ENCODE data around the gene CASP6. TPM values are rescaled to one million over a fixed set of nuclear protein-coding genes. Genes with fewer than 3 reads are reported as not detected.

The CASP6 gene
- total and polyA plus RNA-seq, 2 donors (not counting 1 experiment from before 2014, with no cell fraction given), result 7.7 to 11.6 TPM

- peaks cover 0 to 13% (median 0%) of the 10 kb centered on the region in 3 donors for H3K9me3 ChIP-seq (ENCODE audit: control extremely low read depth in 1 of 3, control insufficient read depth in 2 of 3, insufficient read depth in 1 of 3, low read length in 2 of 3)
- H3K9ac ChIP-seq (ENCODE audit: low read length), result no peak overlapping the region
- no peak overlapping the region for H2AFZ ChIP-seq (ENCODE audit: insufficient read depth, low read depth, low read length, poor library complexity, severe bottlenecking)
- ChIA-PET CTCF (no interaction called here), POLR2A (no interaction called here)
- Mint-ChIP-seq H3K27me3 (no peaks in the 10 kb centered on the region), H3K4me3 (no peak overlapping the region), H3K4me1 (no peaks in the 10 kb centered on the region), H3K9me3 (ENCODE audit: insufficient read depth) (no peaks in the 10 kb centered on the region), H3K27ac (no peak overlapping the region)
- H3K4me2 ChIP-seq (replicated peaks; ENCODE audit: low read depth, low read length, poor library complexity, severe bottlenecking), result no peak overlapping the region
- H4K20me1 ChIP-seq (ENCODE audit: control insufficient read depth, insufficient read depth, low read length, poor library complexity, severe bottlenecking), result peaks cover 11% of the 10 kb centered on the region
- ATAC-seq (ENCODE audit: low read depth), result no peak
- H3K79me2 ChIP-seq (ENCODE audit: control insufficient read depth, insufficient read depth, low read length), result peaks cover 12% of the 10 kb centered on the region
- no peak for DNase-seq
- no peaks in the 10 kb centered on the region for H3K27me3 ChIP-seq (replicated peaks in 1 of 4; ENCODE audit: control extremely low read depth in 1 of 4, control insufficient read depth in 3 of 4, insufficient read depth in 4 of 4, low read length in 3 of 4)
- peaks cover 3 to 23% of the 10 kb centered on the region in 2 experiments for H3K36me3 ChIP-seq (replicated peaks in 1 of 2; ENCODE audit: control extremely low read depth in 1 of 2, control insufficient read depth in 1 of 2, extremely low read depth in 1 of 2, insufficient read depth in 2 of 2, low read length in 1 of 2)
- no peaks in the 10 kb centered on the region for H3K4me1 ChIP-seq (ENCODE audit: control insufficient read depth in 2 of 2, insufficient read depth in 2 of 2, low read length in 2 of 2)
- intact Hi-C loops (cut with micrococcal nuclease), result no loop called here
- no peak overlapping the region for H3K27ac ChIP-seq (ENCODE audit: low read length in 2 of 2)
- WGBS (ENCODE audit: insufficient coverage), result no CpG with 5 or more reads among the region's 1 CpG
- no peak overlapping the region for H3K4me3 ChIP-seq (ENCODE audit: control extremely low read depth in 1 of 5, extremely low read depth in 1 of 5, insufficient read depth in 1 of 5, low read depth in 2 of 5, low read length in 4 of 5)
- TF ChIP-seq EZH2 (IDR thresholded peaks at IDR 0.05; ENCODE audit: borderline replicate concordance, insufficient read depth, low read depth, low read length, poor library complexity, severe bottlenecking), result no peak
These were observed 26.4 kb downstream of the CASP6 start for GRCh38 chr4:109676886-109677285.

- ChIA-PET CTCF (no interaction called here), POLR2A (no interaction called here)
- H3K27me3 Mint-ChIP-seq, result no peaks in the 10 kb centered on the region
- peaks cover 0 to 13% (median 4%) of the 10 kb centered on the region in 3 donors for H3K9me3 ChIP-seq (ENCODE audit: control extremely low read depth in 1 of 3, control insufficient read depth in 2 of 3, insufficient read depth in 1 of 3, low read length in 2 of 3)
- no peak for ATAC-seq (ENCODE audit: low read depth)
- 92% methylated on average over 1 of the region's 1 CpG for WGBS (ENCODE audit: insufficient coverage)
- no peak overlapping the region for H3K27ac ChIP-seq (ENCODE audit: low read length in 2 of 2)
- H3K4me3 Mint-ChIP-seq, result no peak overlapping the region
- H4K20me1 ChIP-seq (ENCODE audit: control insufficient read depth, insufficient read depth, low read length, poor library complexity, severe bottlenecking), result peaks cover 11% of the 10 kb centered on the region
- H3K4me2 ChIP-seq (replicated peaks; ENCODE audit: low read depth, low read length, poor library complexity, severe bottlenecking), result no peak overlapping the region
- H3K36me3 ChIP-seq (replicated peaks in 1 of 2; ENCODE audit: control extremely low read depth in 1 of 2, control insufficient read depth in 1 of 2, extremely low read depth in 1 of 2, insufficient read depth in 2 of 2, low read length in 1 of 2), result peaks cover 3 to 17% of the 10 kb centered on the region in 2 experiments
- peaks cover 12% of the 10 kb centered on the region for H3K79me2 ChIP-seq (ENCODE audit: control insufficient read depth, insufficient read depth, low read length)
- no peak overlapping the region for H2AFZ ChIP-seq (ENCODE audit: insufficient read depth, low read depth, low read length, poor library complexity, severe bottlenecking)
- H3K4me3 ChIP-seq (ENCODE audit: control extremely low read depth in 1 of 5, extremely low read depth in 1 of 5, insufficient read depth in 1 of 5, low read depth in 2 of 5, low read length in 4 of 5), result no peak overlapping the region
- TF ChIP-seq CTCF (IDR thresholded peaks at IDR 0.05) (no peak), EZH2 (IDR thresholded peaks at IDR 0.05; ENCODE audit: borderline replicate concordance, insufficient read depth, low read depth, low read length, poor library complexity, severe bottlenecking) (no peak)
- DNase-seq, result no peak
- H3K27me3 ChIP-seq (replicated peaks in 1 of 4; ENCODE audit: control extremely low read depth in 1 of 4, control insufficient read depth in 3 of 4, insufficient read depth in 4 of 4, low read length in 3 of 4), result no peaks in the 10 kb centered on the region
- peaks cover 6% of the 10 kb centered on the region for H3K9me3 Mint-ChIP-seq (ENCODE audit: insufficient read depth)
- no peaks in the 10 kb centered on the region for H3K4me1 Mint-ChIP-seq
- no peaks in the 10 kb centered on the region for H3K4me1 ChIP-seq (ENCODE audit: control insufficient read depth in 2 of 2, insufficient read depth in 2 of 2, low read length in 2 of 2)
- intact Hi-C loops (cut with micrococcal nuclease), result no loop called here
- H3K27ac Mint-ChIP-seq, result no peak overlapping the region
- no peak overlapping the region for H3K9ac ChIP-seq (ENCODE audit: low read length)
These were observed 27.4 kb downstream of the CASP6 start for GRCh38 chr4:109675843-109676242.
